IPS-18a (cell line): ENCODE data around the gene CAMK1D.

Source experiments
- H3K27ac ChIP-seq: one replicate; pipeline ENCODE4 v1.5.1; 2013; ENCODE audit warnings: low read length
- H3K27me3 ChIP-seq: one replicate; pipeline ENCODE4 v1.6.1; 2013; ENCODE audit warnings: mild to moderate bottlenecking, low read length; ENCODE audit not compliant: control insufficient read depth, insufficient read depth
- H3K36me3 ChIP-seq: one replicate; pipeline ENCODE4 v1.6.1; 2013; ENCODE audit warnings: low read depth, low read length; ENCODE audit not compliant: control insufficient read depth
- H3K4me1 ChIP-seq: one replicate; pipeline ENCODE4 v1.6.1; 2013; ENCODE audit warnings: low read depth, low read length; ENCODE audit not compliant: control insufficient read depth
- H3K4me3 ChIP-seq: one replicate; pipeline ENCODE4 v1.5.1; 2013; ENCODE audit warnings: low read length
- H3K9ac ChIP-seq: one replicate; pipeline ENCODE4 v1.6.1; 2013; ENCODE audit warnings: mild to moderate bottlenecking, low read length, moderate library complexity
- H3K9me3 ChIP-seq: one replicate; pipeline ENCODE4 v1.6.1; 2013; ENCODE audit warnings: low read depth, low read length; ENCODE audit not compliant: control insufficient read depth

Gene CAMK1D

GRCh38 chr10:12874501-12874900 lies 525.2 kb downstream of the CAMK1D start:
- H3K27ac ChIP-seq: no peak overlapping the region
- no peaks in the 10 kb centered on the region for H3K36me3 ChIP-seq
- no peaks in the 10 kb centered on the region for H3K4me1 ChIP-seq
- H3K27me3 ChIP-seq: no peaks in the 10 kb centered on the region
- H3K9ac ChIP-seq: no peak overlapping the region
- H3K9me3 ChIP-seq: no peaks in the 10 kb centered on the region
- H3K4me3 ChIP-seq: no peak overlapping the region

GRCh38 chr10:12875100-12875499 lies 525.8 kb downstream of the CAMK1D start:
- Histone ChIP-seq H3K4me1 (no peaks in the 10 kb centered on the region), H3K27me3 (no peaks in the 10 kb centered on the region), H3K36me3 (no peaks in the 10 kb centered on the region), H3K9me3 (no peaks in the 10 kb centered on the region), H3K4me3 (no peak overlapping the region), H3K9ac (no peak overlapping the region), H3K27ac (no peak overlapping the region)

GRCh38 chr10:12876266-12876665 lies 526.9 kb downstream of the CAMK1D start:
- H3K36me3 ChIP-seq: no peaks in the 10 kb centered on the region
- no peaks in the 10 kb centered on the region for H3K9me3 ChIP-seq
- no peak overlapping the region for H3K9ac ChIP-seq
- H3K4me3 ChIP-seq: no peak overlapping the region
- H3K27ac ChIP-seq: no peak overlapping the region
- no peaks in the 10 kb centered on the region for H3K4me1 ChIP-seq
- H3K27me3 ChIP-seq: no peaks in the 10 kb centered on the region

- no peaks in the 10 kb centered on the region for H3K4me1 ChIP-seq
- no peaks in the 10 kb centered on the region for H3K9me3 ChIP-seq
- no peak overlapping the region for H3K27ac ChIP-seq
- H3K27me3 ChIP-seq: no peaks in the 10 kb centered on the region
- no peak overlapping the region for H3K4me3 ChIP-seq
- H3K9ac ChIP-seq: no peak overlapping the region
- H3K36me3 ChIP-seq: no peaks in the 10 kb centered on the region
Observed at GRCh38 chr10:12877150-12877549, 527.8 kb downstream of the CAMK1D start.

GRCh38 chr10:12880423-12880822 lies 531.1 kb downstream of the CAMK1D start:
- no peak overlapping the region for H3K27ac ChIP-seq
- no peak overlapping the region for H3K9ac ChIP-seq
- no peaks in the 10 kb centered on the region for H3K27me3 ChIP-seq
- H3K9me3 ChIP-seq: no peaks in the 10 kb centered on the region
- H3K4me1 ChIP-seq: no peaks in the 10 kb centered on the region
- no peaks in the 10 kb centered on the region for H3K36me3 ChIP-seq
- H3K4me3 ChIP-seq: no peak overlapping the region

- Histone ChIP-seq H3K27me3 (no peaks in the 10 kb centered on the region), H3K4me1 (no peaks in the 10 kb centered on the region), H3K9me3 (no peaks in the 10 kb centered on the region), H3K36me3 (no peaks in the 10 kb centered on the region), H3K27ac (no peak overlapping the region), H3K4me3 (no peak overlapping the region), H3K9ac (no peak overlapping the region)
Observed at GRCh38 chr10:12884851-12885250, 535.5 kb downstream of the CAMK1D start.
